Measurements from ENCODE around the gene PDCD10.

DNA sequence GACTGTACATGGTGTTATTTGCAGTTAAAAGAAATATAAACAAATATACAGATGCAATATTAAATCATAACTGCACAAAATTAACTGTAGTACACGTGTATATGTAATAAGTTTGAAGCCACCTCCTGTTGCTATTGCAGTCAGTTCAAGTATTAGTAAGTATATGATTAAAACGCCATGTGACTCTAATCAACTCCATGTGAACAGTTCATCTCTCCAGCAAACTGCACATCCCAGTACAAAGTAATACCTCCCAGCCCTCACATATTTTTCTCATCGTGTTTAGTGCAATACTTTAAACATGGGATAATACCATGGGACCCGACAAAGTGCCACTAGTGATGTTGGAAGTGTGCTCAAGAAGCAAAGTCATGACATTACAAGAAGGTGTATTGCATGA lies 34.6 kb downstream of the PDCD10 start:
- TF ChIP-seq, protein P1, sequence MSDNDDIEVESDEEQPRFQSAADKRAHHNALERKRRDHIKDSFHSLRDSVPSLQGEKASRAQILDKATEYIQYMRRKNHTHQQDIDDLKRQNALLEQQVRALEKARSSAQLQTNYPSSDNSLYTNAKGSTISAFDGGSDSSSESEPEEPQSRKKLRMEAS (IDR thresholded peaks at IDR 0.05; ENCODE audit: insufficient read depth, insufficient read length), result no peak
- TF ChIP-seq CTCF (IDR thresholded peaks at IDR 0.05; ENCODE audit: extremely low read depth in 1 of 2, insufficient read depth in 1 of 2, low read depth in 1 of 2, low read length in 2 of 2), result no peak
- TF ChIP-seq JUN (IDR thresholded peaks at IDR 0.05; ENCODE audit: borderline replicate concordance, insufficient read depth, insufficient read length, low read depth), result no peak
- TF ChIP-seq POLR2A (IDR thresholded peaks at IDR 0.05; ENCODE audit: low read depth, low read length), result no peak

Measured in endothelial cell of umbilical vein (primary cell).